ENCODE measurements around the gene ADGRL2.
"Not testable (repeated sequence)": the region's sequence is repeated elsewhere in the genome, so short reads cannot be mapped to it uniquely, and the experiment has no call there.

The ADGRL2 gene

DNA sequence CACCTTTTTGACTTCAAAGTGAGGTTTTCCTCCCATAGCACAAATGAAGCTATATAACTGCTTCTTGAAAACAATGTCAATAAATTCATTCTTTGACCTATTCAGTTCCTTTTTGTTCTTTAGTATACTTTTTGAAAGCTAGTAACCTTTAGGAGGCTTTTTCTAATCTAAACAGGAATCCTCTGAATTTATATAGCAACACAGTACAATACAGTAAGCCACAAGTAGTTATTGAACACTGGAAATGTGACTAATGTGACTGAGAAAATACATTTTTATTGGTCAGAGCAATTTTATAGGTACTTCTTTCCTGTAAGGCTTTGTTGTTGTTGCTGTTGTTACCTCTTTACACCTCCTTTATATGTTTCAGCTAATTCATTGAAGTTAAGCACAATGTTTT is 49.8 kb downstream of the ADGRL2 start:
- no peak for DNase-seq

DNA sequence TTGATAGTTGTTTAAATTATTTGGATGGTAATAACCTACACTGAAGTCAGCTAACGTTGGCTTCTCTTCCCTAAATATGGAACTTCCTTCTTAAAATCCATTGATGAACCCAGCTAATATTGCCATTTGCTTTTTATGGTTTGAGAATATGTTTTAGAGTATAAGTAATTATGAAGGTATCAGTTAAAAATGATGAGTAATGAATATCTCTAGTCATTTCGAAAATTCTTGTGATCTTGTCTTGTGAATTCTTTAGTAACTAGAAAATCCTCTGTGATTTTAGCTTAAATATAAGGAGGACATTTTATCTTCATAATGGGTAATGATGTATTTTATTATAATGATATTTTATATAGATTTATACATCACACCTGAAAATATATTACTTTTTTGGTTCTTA is 50.5 kb downstream of the ADGRL2 start:
- no peak for DNase-seq

DNA sequence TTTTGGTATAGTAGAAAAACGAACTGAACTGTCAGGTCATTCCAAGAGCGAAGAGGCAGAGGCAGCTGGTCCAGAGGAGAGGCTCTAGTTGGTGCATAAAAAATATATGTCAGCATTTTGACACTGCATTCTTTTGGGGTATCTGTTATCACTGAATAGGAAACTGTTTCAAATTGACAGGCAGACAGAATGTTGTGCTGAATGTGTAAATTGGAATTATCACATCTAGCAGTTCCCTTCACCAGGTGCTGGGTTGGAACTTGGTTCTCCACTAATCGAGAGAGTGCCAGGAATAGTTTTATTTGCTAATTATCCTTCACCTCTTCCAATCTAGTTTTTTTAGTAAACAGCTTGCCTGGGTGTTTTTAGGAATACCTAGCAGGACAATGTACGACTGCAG is 52.2 kb downstream of the ADGRL2 start:
- DNase-seq: no peak

DNA sequence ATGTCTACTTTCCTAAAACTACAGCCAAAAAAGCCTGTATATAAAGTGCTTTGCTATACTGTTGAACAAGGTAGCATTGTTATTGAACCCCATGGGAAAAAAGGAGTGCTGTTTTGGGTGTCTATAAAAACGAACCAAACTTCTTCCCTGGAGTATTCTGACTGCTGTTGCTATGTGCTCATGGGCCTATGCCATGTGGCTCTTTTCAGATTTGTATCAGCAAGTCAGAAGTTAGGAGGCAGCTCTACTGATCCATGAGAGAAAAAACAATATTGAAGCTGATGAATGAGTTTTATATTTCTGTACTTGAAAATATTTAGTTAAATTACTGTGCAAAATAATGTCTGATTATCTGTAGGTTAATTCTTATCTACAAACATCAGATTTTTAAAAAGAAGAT is 66.5 kb downstream of the ADGRL2 start:
- DNase-seq: no peak

DNA sequence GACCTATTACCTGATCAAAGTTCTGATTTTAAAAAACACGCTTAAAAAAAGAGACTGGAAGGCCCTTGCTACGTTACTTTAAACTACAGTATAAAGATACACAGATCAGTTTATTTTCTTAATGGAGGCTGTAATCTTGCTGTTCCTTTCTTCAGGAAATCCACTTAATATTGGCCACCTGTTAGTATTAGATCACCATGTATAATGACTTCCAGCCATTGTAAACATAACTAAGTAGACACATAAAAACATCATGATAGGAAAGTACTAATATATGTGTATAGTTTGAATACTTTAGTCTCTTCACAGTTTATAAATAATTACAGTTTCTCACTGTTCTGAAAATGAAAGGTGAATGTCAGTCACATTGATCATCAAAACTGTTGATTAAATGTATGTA is 68.6 kb downstream of the ADGRL2 start:
- no peak for DNase-seq

- not testable (repeated sequence) for DNase-seq
Measured at GRCh38 chr1:81871091-81871490, 70.4 kb downstream of the ADGRL2 start.

DNA sequence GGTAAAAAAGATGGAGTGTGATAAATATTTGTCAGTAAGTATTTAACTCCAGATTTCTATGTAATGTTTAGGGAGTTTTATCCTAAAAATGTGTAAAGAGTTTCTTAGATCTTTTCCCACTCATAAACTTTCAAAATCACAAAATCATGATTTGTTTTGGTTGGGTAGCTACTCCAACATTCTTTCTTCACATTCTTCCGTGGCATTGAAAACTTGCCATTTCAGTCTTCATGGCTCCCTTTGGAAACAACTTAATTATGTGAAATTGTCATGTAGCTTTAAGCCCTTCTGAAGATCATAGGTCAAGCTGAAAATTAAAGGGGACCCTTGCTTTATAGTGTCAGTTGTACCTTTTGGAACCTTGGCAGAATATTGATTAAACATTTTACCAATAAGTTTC is 73.2 kb downstream of the ADGRL2 start:
- no peak for DNase-seq

- no peak for DNase-seq
Measured at GRCh38 chr1:81874461-81874860, 73.7 kb downstream of the ADGRL2 start.

GRCh38 chr1:81874940-81875339 is 74.2 kb downstream of the ADGRL2 start:
- DNase-seq: no peak

DNA sequence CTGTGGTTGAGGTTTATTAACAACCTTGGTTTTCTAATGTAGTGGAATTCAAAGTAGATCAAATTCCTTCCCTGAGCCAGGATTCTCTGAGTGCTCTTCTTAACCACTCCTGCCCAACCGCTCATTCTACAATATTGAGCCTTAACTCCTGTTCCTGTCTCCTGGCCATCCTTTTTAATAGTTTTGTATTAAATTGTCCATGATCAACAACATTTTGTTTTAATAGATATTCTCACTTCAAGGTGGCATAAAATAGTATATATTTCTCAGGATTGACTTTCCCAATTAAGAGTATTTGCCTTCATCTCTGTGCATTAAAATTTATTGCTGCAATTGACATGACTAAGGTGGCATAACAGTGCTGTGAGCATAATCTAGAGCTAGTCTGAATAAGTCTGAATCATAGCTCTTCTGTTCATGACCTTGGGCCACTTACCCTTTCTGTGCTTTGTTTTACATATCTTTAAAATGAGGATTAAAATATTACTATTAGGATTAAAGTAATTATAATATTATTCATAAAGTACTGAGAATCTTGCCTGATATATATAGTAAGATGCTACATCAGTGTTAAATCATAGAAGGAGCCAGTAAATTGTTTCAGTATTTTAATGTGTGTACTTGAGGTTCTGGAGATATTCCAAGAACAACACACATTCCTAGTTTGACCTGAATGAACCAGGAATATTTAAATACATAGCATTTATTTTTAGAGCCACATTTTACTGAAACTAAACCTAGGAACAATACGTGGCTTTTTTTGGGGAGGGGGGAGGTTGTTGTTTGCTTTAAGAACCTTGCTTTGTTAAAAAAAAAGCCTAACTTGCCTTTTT is 76.4 kb downstream of the ADGRL2 start:
- DNase-seq: no peak

GRCh38 chr1:81877940-81878339 is 77.2 kb downstream of the ADGRL2 start:
- DNase-seq: no peak

DNA sequence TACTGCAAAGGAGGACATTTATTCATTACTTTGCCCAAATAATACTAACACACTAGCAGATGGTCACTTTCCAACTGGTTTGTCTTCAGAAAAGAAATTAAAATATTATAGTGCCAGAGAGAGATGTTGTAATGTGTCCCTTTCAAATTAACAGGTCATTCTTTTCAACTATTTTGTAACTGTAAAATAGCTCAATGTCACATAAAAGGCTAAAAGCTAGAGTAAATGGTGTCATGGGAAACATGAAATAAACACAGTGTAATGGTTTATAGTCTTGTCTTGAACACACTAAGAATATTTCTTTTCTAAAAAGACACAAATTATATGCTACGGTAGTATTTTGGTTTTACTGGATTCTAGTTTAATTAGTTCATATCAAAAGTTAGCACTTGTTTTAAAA is 77.8 kb downstream of the ADGRL2 start:
- DNase-seq: no peak

GRCh38 chr1:81880781-81881180 is 80.0 kb downstream of the ADGRL2 start:
- no peak for DNase-seq

DNA sequence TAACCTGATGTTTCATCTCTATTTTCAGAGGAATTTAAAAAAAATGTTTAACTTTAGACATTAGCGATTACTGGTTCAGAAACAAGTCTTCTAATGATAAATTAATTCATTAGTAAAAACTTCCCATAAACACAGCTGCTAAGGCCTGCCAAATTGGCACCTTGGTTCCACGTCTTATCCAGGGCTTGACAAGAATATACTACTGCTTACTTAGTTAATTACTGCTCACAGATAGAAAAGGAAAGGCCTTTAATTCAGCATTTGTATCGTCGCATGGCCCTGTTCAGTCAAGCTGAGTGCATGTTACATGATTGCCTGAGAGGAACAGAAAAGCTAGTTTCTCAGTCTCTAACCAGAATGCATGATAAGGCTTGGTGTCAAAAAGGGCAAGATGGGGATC is 84.6 kb downstream of the ADGRL2 start:
- DNase-seq: no peak

- DNase-seq: not testable (repeated sequence)
Measured at GRCh38 chr1:81886292-81886691, 85.6 kb downstream of the ADGRL2 start.

DNA sequence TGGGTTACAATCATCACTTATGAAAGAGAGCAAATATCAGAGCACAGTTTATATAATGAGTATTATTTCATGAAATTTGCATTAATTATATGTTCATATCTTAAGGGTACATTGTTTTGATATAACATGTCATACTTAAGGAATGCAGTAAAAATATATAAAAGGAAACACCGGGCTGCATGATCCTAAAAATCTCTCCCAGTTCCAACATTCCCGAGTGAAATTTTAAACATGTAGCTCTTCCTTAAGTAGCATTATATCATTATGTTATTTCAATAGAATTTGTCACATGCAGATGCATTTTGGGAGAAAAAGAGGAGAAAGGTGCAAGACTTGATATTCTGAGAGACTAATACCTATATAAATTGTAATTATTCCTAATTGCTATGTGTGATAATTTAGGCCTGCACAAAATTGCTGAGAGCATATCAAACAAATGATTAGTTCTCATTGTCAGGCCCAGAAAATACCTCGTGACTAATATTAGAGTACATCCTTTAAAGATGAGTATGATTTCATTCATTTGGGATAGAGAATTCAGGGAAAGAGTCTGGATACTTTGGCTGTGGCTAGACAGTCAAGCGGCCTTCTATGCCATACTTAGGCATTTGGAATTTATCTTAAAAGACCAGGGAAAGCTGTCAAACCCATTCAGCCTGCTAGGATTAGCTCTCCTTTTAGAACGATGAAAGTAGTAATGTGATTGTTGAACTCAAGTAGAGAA is 86.8 kb downstream of the ADGRL2 start:
- DNase-seq: no peak

DNA sequence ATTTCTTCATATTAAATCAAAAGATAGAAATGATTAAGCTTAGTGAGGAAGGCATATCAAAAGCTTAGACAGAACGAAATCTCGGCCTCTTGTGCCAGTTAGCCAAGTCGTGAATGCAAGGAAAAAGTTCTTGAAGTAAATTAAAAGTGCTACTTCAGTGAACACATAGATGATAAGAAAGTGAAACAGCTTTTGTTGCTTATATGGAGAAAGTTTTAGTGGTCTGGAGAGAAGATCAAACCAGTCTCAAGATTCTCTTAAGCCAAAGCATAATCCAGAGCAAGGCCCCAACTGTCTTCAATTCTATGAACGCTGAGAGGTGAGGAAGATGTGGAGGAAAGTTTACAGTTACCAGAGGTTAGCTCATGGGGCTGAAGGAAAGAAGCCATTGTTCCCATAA is 88.4 kb downstream of the ADGRL2 start:
- no peak for DNase-seq

GRCh38 chr1:81894867-81895266 is 94.1 kb downstream of the ADGRL2 start:
- no peak for DNase-seq

GRCh38 chr1:81899214-81899821 is 98.6 kb downstream of the ADGRL2 start:
- no peak for DNase-seq

DNA sequence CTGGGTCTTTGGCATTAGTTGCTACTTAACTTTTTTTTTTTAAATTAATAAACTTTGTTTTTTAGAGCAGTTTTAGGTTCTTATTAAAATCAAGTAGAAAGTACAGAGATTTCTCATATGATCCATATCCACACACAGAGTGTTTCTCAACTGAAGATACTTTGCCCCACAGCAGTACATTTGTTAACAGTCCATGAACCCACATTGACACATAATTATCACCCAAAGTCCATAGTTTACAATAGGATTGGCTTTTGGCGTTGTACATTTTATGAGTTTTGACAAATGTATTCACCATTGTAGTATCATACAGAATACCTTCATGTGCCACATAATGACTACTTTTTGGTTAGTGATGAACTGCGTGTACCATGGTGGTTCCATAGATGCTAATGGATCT is 106.8 kb downstream of the ADGRL2 start:
- DNase-seq: no peak

DNA sequence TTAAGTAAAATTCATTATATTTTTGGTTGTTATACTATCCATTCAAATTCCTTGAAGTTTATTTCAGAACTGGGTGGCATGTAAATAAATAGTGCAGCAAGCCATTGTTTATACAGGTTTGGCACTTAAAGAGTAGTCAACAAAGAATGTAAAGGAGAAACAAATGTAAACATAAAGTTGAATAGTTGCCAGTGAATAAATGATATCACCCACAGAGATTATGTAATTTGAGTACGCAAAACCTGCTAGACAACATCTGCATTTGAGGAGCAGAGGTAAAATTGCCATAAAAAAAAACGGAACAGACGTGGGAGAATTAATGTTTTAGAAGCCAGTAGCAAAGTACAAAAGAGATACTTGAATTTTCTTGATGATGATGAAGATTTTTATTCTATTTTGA is 111.6 kb downstream of the ADGRL2 start:
- no peak for DNase-seq

- no peak for DNase-seq
Measured at GRCh38 chr1:81915937-81916336, 115.2 kb downstream of the ADGRL2 start.

GRCh38 chr1:81920245-81920740 is 119.6 kb downstream of the ADGRL2 start:
- DNase-seq: no peak

- DNase-seq: no peak
Measured at GRCh38 chr1:81920886-81921285, 120.2 kb downstream of the ADGRL2 start.

Measured in hematopoietic multipotent progenitor cell treated with erythropoietin and hydrocortisone succinate and interleukin-3 and kit ligand, for 8 days (in vitro differentiated cells).